ENCODE measurements around the gene PDZRN3. TPM values are rescaled to one million over a fixed set of nuclear protein-coding genes. Genes with fewer than 3 reads are reported as not detected.

Gene PDZRN3
- total RNA-seq, 1 experiment from 2014 or later, result 5.9 TPM

GRCh38 chr3:73435055-73435454, 189.7 kb downstream of the PDZRN3 start:
- Histone ChIP-seq H3K14ac (ENCODE audit: insufficient read depth, low read length) (no peak overlapping the region), H3K9me3 (ENCODE audit: control insufficient read depth, low read depth, low read length) (no peaks in the 10 kb centered on the region), H3K4ac (ENCODE audit: low read depth, low read length) (no peak overlapping the region), H2BK120ac (ENCODE audit: low read depth, low read length, poor library complexity, severe bottlenecking) (no peak overlapping the region), H3K79me2 (ENCODE audit: insufficient read depth, low read length) (no peaks in the 10 kb centered on the region), H4K20me1 (ENCODE audit: control insufficient read depth, insufficient read depth, insufficient read length) (no peaks in the 10 kb centered on the region), H3K9ac (ENCODE audit: extremely low read depth, insufficient read length, low read length) (no peak overlapping the region), H3K27ac (ENCODE audit: insufficient read length, low read depth, low read length) (no peak overlapping the region), H3K23ac (ENCODE audit: insufficient read length, low read depth, low read length) (no peak overlapping the region), H2AK5ac (ENCODE audit: insufficient read length, low read length) (no peak overlapping the region), H3K23me2 (ENCODE audit: insufficient read length, low read depth, low read length, poor library complexity, severe bottlenecking) (no peaks in the 10 kb centered on the region), H3K56ac (ENCODE audit: insufficient read length, low read depth, low read length) (no peak overlapping the region), H3K4me2 (ENCODE audit: insufficient read depth, insufficient read length, low read length) (no peak overlapping the region), H2BK12ac (ENCODE audit: insufficient read length, low read depth, low read length) (no peak overlapping the region), H4K91ac (ENCODE audit: insufficient read length, low read depth, low read length) (no peak overlapping the region), H3K18ac (ENCODE audit: insufficient read length, low read depth, low read length) (no peak overlapping the region), H4K5ac (ENCODE audit: insufficient read length, low read depth, low read length) (no peak overlapping the region), H2BK5ac (ENCODE audit: insufficient read length, low read length) (no peak overlapping the region), H2BK15ac (ENCODE audit: low read depth, low read length) (no peak overlapping the region), H4K8ac (replicated peaks; ENCODE audit: insufficient read length, low read depth, low read length) (no peak overlapping the region), H3K27me3 (ENCODE audit: insufficient read depth, low read length) (no peaks in the 10 kb centered on the region), H2BK20ac (ENCODE audit: low read depth, low read length, poor library complexity, severe bottlenecking) (no peak overlapping the region), H3K79me1 (ENCODE audit: insufficient read depth, low read depth, low read length, poor library complexity, severe bottlenecking) (no peaks in the 10 kb centered on the region), H2AFZ (ENCODE audit: low read length) (no peak overlapping the region), H3T11ph (ENCODE audit: low read length) (no peak overlapping the region), H3K4me1 (ENCODE audit: insufficient read depth, low read length) (no peaks in the 10 kb centered on the region)
- no peak for DNase-seq
- Mint-ChIP-seq H3K9me3 (no peaks in the 10 kb centered on the region), H3K36me3 (ENCODE audit: insufficient read depth in 1 of 3, low read depth in 3 of 3) (no peaks in the 10 kb centered on the region), H3K4me3 (no peak overlapping the region), H3K27ac (peak overlapping the region in 1 of 3 experiments; percentile 33; a peak in 1 of 7 replicates), H3K4me1 (peaks cover 14 to 30% of the 10 kb centered on the region in 2 experiments), H3K27me3 (ENCODE audit: low read depth) (no peaks in the 10 kb centered on the region)
- no peak for TF ChIP-seq CTCF (conservative IDR thresholded peaks at IDR 0.05)
- WGBS (ENCODE audit: extremely low coverage, insufficient read length, low lambda C conversion rate), result no CpG with 5 or more reads among the region's 11 CpGs

Data from H9 (cell line).